ENCODE data around the gene COBL. TPM values are rescaled to one million over a fixed set of nuclear protein-coding genes. Genes with fewer than 3 reads are reported as not detected.

The COBL gene
- total RNA-seq, 4 donors from 2014 or later, result 14.3 to 19.3 (median 15.9) TPM

DNA sequence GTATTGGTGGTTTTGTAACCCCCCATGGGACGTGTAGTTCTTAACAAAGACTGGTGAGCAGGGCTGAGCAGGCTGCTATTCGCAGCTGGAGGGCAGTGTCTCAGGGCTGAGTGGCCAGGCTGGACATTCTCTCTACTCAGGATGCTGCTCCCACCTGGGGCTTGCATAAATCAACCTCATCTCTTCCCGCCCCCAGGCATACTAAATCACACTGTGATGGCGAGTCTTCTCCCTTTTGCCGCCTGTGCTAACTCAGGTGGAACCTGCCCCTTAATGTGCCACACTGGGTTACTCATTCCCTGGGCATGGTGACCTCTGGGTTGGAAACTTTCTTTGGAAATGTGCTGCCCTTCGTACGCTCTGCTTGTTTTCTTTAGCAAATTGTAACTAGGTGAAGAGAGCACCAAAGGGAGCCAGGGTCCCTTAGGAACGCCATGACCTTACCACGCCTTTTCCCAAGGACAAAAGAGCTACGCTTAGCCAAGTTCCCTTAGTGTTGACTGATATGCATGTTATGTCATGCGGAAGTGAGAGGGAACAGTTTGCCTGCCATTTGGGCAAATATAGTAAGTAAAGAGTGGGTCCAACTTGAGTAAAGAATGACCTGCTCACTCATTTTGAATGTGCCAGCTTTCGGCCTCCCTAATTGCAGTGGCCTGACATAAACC, 40.4 kb upstream of the COBL start:
- Histone ChIP-seq H3K4me1 (no peaks in the 10 kb centered on the region), H3K4me3 (replicated peaks in 1 of 3) (no peak overlapping the region), H3K36me3 (no peaks in the 10 kb centered on the region), H3K27me3 (no peaks in the 10 kb centered on the region), H3K9me3 (no peaks in the 10 kb centered on the region), H3K27ac (no peak overlapping the region)
- 74 to 80% methylated on average over 12 of the region's 12 CpGs for WGBS, 2 donors
- TF ChIP-seq, protein P1, sequence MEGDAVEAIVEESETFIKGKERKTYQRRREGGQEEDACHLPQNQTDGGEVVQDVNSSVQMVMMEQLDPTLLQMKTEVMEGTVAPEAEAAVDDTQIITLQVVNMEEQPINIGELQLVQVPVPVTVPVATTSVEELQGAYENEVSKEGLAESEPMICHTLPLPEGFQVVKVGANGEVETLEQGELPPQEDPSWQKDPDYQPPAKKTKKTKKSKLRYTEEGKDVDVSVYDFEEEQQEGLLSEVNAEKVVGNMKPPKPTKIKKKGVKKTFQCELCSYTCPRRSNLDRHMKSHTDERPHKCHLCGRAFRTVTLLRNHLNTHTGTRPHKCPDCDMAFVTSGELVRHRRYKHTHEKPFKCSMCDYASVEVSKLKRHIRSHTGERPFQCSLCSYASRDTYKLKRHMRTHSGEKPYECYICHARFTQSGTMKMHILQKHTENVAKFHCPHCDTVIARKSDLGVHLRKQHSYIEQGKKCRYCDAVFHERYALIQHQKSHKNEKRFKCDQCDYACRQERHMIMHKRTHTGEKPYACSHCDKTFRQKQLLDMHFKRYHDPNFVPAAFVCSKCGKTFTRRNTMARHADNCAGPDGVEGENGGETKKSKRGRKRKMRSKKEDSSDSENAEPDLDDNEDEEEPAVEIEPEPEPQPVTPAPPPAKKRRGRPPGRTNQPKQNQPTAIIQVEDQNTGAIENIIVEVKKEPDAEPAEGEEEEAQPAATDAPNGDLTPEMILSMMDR (IDR thresholded peaks at IDR 0.05), result no peak
- TF ChIP-seq POLR2A (IDR thresholded peaks at IDR 0.05), result no peak
- intact Hi-C loops (cut with DNase I), result loop anchor here (5.0 kb wide), 1 partner anchor 190 kb away; no protein-coding TSS in a partner anchor
- DNase-seq, result no peak

DNA sequence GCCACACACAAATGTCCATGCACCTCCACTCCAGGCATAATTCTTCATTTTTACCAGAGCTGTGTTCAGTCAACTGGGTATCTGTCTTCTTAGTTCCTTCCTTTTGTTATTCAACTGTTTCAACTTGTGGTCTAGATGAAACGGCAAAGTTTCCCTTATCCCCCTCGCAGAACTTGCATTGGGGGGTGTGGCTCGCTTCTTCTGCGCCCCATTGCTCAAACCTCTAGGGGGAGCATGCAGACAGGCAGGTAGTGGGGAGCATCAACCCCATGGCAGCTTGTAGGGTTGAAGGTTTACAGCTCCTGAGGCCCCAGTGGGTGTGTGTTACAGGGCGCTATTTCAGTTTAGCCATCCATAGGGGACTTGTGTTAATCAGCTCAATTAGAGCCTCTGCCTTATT, 38.3 kb upstream of the COBL start:
- DNase-seq, result no peak

DNA sequence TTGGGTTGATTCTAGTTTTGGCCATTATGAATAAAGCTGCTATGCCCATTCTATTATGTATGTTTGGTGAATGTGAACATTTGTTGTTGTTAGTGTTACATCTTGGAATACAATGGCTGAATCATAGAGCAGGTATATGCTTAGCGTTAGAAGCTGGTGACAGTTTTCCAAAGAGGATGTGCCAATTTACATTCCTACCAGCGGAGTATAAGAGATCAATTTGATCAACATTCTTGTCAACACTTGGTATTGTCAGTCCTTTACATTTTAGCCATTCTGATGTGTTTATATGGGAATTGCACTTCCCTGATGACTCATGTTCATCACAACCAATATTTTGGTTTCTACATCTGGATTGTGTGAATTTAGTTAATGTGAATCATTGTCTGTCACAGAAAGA, 37.8 kb upstream of the COBL start:
- intact Hi-C loops (cut with DNase I), result no loop called here
- Histone ChIP-seq H3K4me3 (replicated peaks in 1 of 3) (no peak overlapping the region), H3K27me3 (no peaks in the 10 kb centered on the region), H3K27ac (no peak overlapping the region), H3K9me3 (no peaks in the 10 kb centered on the region), H3K4me1 (no peaks in the 10 kb centered on the region), H3K36me3 (no peaks in the 10 kb centered on the region)
- TF ChIP-seq POLR2A (IDR thresholded peaks at IDR 0.05), result no peak
- TF ChIP-seq, protein P1 (IDR thresholded peaks at IDR 0.05), result no peak
- 96 to 97% methylated on average over 2 of the region's 2 CpGs for WGBS, 2 donors
- no peak for DNase-seq

More for the DNA sequence above, 38.3 kb upstream of the COBL start:
- H3K27ac ChIP-seq, result no peak overlapping the region
- no peaks in the 10 kb centered on the region for H3K27me3 ChIP-seq
- intact Hi-C loops (cut with DNase I), result loop anchor here (5.0 kb wide), 1 partner anchor 188 kb away; no protein-coding TSS in a partner anchor
- TF ChIP-seq POLR2A (IDR thresholded peaks at IDR 0.05), result no peak
- 89 to 92% methylated on average over 5 of the region's 5 CpGs for WGBS, 2 donors
- no peaks in the 10 kb centered on the region for H3K4me1 ChIP-seq
- H3K4me3 ChIP-seq (replicated peaks in 1 of 3), result no peak overlapping the region
- H3K9me3 ChIP-seq, result no peaks in the 10 kb centered on the region
- H3K36me3 ChIP-seq, result no peaks in the 10 kb centered on the region

DNA sequence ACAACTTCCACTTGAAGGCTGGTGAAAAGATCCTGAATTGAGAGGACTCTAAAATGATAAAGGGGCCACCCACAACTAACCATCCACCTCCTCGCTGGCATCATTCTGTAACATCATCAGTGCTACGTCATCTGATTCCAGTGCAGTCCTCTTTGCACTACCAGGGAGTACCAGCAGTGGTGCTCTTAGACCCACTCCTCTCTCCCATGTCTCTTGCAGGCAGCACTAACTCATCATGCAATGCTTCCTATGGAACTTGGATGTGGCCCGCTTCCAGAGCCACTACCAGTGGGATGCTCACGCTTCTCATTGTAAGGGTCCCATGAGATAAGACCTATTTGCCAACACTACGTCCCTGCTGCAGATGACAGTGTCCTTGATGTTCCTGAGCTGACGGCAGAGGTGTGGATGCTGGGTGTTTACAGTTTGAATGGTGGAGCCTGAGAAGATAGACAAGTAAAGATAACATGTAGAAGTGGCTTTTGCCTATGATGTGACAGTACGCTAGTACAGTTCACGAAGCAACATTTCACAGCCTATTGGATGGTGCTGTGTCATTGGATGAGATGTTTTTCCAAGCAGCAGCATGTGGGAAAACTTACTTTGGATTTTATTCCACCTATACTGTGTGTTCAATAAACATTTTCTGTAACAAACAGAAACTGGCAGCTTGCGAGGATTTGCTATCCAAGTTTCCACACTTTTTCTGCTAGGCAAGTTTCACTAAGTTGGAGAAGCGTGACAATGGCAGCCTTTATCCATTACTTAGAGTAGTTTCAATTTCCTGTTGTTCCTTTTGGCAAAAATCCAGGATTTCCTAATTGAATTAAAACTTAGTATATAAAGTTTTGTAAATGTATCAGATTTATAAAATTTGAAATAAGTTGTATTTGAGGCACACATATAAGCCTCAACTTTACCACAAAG, 35.8 kb upstream of the COBL start:
- Histone ChIP-seq H3K4me1 (no peaks in the 10 kb centered on the region), H3K36me3 (no peaks in the 10 kb centered on the region), H3K9me3 (no peaks in the 10 kb centered on the region), H3K4me3 (replicated peaks in 1 of 3) (no peak overlapping the region), H3K27me3 (no peaks in the 10 kb centered on the region), H3K27ac (no peak overlapping the region)
- no peak for DNase-seq
- intact Hi-C loops (cut with DNase I), result no loop called here
- TF ChIP-seq, protein P1 (IDR thresholded peaks at IDR 0.05), result no peak
- no peak for TF ChIP-seq POLR2A (IDR thresholded peaks at IDR 0.05)
- WGBS, 2 donors, result 85 to 89% methylated on average over 10 of the region's 10 CpGs

DNA sequence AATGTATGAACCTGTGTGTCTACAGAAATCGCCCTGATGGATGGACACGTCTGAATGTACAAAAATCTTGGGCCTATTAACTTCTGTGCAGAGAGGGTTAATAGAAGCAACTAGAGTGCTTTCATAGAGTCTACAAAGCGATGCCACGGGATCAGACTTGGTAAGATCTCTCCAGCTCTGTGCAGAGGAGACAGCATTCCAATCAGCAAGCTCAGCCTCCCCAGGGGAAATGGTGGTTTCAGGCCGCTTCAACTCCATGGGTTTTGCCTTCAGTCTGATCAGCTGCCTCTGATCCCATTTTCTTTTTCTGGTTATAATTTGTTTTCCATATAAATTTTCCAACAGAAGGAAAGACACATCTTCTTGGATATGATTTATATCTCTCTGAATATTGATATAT, 35.1 kb upstream of the COBL start:
- H3K36me3 ChIP-seq, result no peaks in the 10 kb centered on the region
- H3K27ac ChIP-seq, result no peak overlapping the region
- H3K9me3 ChIP-seq, result no peaks in the 10 kb centered on the region
- no peaks in the 10 kb centered on the region for H3K4me1 ChIP-seq
- H3K4me3 ChIP-seq (replicated peaks in 1 of 3), result no peak overlapping the region
- TF ChIP-seq, protein P1 (IDR thresholded peaks at IDR 0.05), result no peak
- no peak for TF ChIP-seq POLR2A (IDR thresholded peaks at IDR 0.05)
- WGBS, 2 donors, result 76 to 82% methylated on average over 5 of the region's 5 CpGs
- intact Hi-C loops (cut with DNase I), result no loop called here
- no peaks in the 10 kb centered on the region for H3K27me3 ChIP-seq
- no peak for DNase-seq
